NCI-H146 (cell line): ENCODE data around the gene ZAP70.
"Not testable (repeated sequence)": the region's sequence is repeated elsewhere in the genome, so short reads cannot be mapped to it uniquely, and the experiment has no call there.

Source experiments
- DNase-seq: peaks from one replicate; lab custom pipeline; 2025; lab: John Stamatoyannopoulos, UW

Gene ZAP70

DNA sequence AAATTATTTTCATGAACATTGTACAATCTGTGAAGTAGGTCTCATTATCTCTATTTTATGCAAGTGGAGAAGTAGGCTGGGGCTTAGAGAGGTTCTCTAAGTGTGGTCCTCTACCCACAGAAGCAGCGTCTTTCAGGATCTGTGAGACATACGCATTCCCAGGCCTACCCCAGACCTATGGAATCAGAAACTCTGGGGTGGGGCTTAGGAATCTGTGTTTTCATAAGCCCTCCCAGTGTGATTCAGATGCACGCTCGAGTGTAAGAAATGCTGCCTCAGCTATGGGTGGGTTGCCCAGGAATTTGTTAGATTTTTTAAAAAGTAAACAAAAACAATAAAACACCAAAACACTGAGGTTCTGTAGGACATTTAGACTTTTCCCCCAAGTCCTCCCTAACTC lies 14.8 kb upstream of the ZAP70 start:
- DNase-seq: no peak

DNA sequence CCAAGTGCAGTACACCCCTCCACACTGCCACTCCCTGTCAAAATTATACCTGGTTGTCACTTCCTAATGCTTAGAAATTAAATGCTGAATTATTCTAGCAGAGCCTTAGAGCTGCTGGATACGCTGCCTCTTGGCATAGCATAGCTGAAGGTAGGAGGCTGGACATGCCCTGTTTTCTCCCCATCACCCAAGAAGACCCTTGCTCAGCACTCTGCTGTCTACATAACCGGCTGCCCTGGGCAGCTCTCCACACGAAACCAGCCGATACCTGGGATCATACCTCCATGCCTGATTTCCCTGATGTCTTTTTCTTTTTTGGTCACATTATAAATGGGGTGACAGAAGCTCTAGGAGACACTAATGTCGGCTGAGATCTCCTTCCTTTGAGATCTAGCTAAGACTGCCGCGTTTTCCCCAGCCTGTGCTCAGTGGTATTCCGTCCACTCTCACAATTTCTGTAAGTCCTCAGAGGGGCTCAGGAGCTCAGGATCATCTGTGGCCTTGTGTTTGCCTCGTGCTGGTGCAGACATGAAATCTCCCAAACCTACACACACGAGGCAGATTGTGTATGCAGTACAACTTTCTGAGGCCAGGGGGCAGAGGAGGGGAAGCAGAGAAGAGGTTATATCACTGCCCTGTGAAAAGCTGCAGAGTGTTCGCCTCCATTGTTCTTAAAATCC lies 13.5 kb upstream of the ZAP70 start:
- peak; percentile 67 for DNase-seq

DNA sequence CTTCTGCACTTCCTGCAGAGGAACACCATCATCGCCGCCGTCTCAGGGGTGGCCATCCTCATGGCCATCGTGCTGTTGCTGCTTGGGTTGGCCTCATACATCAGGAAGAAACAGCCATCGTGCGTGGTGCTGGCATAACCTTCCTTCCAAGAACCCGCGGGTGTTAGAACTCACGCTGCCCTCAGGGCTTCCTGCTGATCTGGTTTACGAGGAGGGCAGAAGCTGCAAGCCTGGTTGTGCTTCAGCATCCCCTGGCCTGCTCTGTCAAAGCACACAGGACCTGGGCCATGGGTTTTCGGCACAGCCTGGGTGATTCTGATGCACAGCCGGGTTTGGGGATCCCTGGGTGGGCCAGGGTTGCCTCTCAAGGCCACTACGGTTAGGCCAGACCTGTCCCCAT lies 12.2 kb upstream of the ZAP70 start:
- no peak for DNase-seq

DNA sequence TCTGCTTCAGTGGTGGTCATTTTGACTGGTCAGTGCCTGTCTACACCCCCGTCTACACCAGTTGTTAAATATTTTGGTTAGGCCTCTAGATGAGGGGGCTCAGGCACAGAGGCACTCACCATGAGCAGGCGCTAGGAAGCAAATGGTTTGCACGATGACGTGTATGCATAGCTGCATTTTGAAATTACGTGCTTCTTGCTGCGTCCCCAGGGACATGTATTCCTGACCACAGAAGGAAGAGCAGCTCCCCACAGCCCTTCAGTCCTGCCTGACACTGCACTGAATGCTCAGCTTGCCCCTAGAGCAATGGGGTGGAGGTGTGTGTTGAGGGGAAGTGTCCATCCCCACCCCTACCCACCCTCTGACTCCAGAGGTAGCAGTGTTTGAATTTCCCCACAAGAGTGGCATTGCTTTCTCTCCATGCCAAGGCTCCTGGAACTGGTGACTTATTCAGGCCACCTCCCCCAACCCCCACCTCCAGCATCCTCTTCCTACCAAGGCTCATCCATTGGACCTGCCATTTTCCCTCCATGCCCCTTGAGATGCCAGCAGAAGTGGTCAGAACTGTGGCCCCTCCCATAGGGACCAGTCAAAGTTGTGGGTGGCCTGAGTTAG lies 11.4 kb upstream of the ZAP70 start:
- no peak for DNase-seq

DNA sequence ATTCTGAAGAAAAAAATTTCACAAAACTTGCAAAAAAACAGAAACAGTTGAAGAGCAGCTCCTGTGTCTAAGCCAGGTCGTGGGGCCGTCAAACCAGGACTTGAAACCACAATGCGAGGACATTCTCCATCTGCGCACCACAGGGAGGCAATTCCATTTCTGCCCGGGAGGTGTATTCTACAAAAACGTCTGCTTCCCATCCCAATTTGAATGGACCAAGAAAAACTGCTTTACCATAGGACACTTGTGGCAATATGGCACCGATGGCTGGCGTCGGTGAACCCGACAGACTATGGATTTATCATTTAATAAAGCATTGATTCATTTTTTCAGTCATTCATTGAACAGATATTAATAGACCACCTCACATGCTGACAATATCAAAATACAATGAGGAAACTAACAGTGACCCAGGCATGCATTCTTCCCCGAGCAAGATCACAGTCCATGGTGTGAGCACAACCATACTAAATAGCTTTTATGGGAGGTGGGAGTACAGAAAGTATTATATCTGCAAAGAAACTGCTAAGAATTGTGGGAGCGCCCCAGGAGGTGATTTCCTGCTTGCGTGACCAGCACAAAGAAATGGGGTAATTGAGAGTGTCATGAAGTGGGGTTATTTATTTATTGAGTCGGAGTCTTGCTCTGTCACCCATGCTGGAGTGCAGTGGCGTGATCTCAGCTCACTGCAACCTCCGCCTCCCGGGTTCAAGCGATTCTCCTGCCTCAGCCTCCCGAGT lies 10.5 kb upstream of the ZAP70 start:
- DNase-seq: peak; percentile 61

DNA sequence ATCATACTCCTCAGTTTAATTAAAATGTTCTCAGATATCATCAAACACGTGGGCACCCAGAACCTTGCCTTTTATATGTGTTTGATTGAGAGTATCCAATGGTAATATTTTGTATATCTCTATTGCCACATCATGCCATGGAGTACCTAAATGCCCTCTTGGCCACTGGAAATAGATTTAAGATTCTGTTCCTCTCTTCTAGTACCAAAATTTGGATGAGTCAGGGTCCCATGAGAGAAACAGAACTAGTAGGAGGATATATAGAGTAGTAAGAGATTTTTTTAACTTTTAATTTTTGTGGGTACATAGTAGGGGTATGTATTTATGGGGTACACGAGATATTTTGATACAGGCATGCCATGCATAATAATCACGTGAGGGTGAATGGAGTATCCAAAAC lies 9.6 kb upstream of the ZAP70 start:
- no peak for DNase-seq

DNA sequence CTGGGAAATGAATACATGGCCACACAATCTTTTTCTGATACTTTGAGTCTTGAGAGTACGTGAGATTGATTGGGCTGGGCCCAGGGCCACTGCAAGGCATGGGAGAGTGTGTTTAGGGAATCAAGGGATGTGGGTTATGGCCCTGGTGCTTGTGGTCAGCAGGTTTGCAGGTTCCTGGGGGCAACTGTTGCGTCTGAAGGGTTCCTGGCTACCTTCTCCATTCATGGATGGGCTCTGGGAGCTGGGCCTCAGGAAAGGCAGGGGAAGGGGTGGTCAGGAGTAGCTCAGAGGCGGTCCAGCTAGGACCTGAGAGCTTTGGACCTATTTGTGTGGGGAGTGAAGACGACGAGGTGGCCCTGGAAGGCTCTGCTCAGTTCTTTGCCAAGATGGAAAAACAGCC lies 8.4 kb upstream of the ZAP70 start:
- DNase-seq: no peak

DNA sequence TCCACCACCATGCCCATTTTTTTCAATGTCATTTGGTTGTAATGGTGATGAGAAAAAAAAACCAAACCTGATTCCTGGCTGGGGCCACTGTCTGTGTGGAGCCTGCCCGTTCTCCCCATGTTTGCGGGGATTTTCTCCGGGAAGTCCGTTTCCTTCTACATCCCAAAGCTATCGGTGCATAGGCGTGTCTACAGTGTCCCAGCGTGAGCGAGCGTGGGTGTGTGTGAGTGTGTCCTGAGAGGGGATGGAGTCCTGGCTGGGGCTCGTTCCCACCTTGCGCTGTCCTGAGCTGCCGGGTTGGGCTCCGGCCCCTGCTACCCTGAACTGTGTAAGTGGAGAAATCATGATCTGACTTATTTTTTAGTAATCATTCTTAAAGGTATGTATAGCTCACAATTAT lies 7.3 kb upstream of the ZAP70 start:
- no peak for DNase-seq

DNA sequence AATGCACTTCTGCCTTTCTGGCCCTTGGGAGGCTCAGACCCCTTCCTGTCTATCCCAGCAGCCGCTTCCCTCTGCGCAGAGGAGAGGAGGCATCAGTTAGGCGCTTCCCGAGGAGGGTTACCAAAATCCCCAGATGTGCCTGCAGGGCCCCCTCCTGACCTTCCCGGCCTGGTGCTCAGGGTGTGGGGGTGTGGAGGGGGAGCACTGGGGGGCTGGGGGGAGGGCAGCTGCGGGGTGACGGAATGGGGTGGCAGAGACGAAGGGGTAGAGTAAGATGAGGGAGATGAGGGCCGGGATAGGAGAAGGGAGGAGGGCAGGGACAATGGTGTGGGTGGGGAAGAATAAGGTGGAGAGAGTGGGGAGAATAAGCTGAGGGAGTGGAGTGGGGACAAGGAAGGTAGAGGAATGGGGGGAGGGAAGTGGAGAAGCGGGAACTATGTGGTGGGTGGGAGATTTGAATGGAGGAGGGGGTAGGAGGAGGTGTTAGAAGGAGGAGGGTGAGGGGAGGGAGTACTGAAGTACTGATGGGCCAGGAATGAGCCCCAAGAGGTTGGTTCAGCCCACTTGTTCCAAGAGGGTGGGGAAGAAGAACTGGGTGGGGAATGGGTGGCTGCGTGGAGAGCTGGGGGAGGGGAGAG lies 6.5 kb upstream of the ZAP70 start:
- no peak for DNase-seq

DNA sequence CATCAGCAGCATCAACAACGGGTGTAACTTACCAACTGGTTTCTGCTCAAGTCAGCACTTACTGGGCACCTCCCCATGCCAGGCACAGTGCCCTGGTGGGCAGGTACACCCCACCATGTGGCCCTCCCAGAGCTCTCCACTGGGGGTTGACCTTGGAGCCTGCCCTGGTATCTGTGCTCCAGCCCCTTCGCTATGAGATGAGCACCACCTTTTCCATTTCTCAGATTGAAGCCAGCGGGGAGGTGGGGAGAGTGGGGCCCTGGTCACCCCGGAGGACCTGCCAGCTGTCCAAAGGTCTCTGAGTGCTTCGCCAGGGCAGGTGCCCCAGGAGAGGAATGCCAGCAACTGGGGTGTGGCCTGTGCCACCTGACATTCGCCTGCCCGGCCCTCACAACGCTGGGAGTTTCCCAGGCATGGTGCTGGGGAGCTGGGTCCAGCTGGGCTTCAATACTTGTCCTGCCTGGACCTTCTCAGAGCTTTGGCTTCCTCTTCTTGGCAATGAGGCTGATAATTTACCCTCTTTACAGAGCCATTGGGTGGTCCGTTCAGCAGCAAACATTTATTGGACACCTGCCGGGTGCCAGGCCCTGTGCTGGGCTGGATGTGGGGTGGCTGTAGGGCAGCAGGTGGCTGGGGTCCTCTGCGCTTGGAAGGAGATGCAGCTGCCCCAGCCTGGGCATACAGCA lies 5.9 kb upstream of the ZAP70 start:
- DNase-seq: no peak

DNA sequence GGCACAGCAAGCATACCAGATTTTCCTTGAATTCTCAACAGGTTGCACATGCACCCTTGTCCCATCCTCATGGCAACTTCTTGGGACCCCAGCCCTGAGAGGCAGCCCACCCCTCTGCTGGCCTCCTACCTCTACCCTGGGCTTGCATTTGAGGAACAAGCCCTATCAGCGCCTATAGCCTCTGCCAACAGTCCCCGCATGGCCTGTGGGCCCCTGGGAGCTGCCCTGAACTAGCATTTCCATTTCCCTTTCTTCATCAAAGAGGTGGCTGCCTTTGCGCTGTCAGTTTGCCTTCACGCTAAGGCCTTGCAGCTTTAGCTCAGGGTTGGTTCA lies 5.4 kb upstream of the ZAP70 start:
- no peak for DNase-seq

DNA sequence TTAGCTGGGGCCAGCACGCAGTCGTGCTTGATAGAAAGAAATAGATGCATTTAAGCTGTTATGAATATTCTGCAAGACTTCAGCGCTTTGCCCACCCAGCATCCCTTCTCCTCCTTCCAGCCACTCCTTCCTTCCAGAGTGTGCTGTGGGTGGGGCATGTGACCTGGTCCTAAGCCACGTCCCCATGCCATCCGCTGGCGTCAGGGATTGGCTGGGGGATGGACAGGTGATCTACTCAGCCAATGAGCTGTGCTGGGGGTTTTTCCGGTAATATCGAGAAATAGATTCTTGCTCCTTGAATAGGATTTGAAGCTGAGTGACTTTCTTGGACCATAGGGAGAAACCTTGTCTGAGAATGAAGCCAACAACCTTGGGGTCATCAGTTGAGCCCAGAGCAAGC lies 4.8 kb upstream of the ZAP70 start:
- no peak for DNase-seq

DNA sequence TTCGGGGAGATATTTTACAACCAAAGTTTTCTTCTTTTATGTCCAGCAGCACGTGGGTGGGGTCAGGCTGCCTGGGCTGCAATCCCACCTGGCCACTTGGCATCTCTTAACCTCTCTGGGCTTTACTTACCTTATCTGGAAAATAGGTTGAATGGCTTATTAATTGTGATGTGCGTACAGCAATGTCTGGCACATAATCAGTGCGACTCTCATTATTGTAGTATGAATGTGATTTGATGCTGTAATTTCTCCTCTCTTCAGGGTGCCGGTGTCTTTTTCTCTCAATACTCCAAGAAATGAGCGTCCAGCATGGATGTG lies 2.0 kb upstream of the ZAP70 start:
- no peak for DNase-seq

DNA sequence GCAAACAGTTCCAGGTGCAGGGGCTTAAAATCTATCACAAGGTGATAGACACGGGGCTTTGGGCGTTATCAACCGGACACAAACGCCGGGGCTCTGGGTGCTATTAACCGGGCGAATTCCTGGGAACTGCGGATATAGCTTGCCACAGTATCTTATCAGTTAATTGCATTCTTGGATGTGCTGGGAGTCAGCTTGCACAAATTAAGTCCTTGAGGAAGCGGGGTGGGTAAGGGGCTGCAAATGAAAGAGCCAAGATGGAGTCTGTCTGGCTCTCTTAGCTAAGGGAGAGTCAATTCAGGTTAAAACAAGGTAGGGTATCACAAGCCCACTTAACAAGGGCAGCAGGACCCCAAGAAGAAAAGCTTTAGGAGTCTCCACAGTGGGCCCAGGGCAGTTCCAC lies 1.2 kb upstream of the ZAP70 start:
- DNase-seq: not testable (repeated sequence)

DNA sequence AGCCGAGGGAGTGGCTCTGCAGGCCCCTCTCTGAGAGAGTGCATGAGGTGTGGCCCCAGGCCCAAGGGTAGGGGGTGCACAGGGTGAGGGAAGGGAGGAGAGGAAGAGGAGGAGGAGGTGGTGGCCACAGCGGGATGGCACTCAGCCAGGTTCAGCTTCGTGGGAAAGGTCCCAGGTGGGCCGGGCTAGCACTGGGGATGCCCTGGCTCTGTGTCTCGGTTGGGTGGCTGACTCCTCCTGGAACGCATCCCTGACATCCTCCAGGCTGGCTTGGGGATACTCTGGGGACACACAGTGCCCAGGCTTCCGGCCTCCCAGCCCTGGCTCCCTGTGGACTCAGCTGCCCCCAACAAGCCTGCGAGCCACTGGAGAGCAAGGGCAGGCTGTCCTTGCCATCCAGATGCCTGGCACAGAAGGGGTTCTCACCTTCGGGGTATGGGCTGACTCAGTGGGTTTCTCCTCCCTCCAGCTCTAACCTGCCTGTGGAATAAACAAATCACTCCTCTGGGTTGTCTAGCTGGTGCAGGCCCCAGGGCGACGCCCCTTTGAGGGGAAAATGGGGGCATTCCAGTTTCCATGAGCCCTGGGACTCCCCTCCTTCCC lies 582 bp upstream of the ZAP70 start:
- DNase-seq: no peak

DNA sequence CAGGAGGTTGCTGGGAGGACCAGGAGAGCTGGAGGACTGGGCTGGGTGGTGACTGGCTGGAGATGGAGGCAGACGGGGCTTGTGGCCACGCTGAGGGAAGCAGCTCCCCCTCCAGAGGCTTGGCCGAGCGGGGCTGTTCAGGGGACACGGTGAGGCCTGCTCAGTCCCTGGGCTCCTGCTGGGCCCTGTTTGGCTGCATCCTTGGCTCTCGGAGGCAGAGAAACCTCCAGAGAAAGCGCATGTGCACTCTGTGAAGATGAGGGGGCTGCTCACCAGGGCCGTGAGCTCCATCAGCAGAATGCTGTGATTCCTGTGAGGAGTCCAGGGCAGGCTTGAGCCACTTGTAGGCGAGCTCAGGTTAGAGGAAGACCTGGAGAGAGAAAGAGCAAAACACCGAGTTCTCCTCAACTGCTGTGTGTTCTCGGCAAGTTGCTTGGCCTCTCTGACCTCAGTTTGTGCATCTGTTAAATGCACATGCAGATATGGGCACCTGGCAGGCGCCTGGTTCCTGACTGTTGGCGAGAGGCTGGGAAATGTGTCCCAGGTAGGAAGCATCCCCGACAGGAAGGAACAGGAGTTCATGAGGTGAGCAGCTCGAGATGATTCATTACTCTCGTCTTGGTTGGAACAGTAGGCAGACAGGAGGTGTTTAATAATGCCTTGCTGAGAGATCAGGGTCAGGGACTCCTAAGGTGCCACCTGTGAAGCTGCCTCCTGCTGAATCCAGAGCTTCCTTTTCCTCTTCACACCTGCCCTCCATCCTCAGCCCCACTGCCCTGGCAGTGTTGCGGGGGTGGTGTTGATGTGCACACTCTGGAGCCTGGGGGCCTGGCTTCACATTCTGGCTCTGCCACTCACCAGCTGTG lies 941 bp downstream of the ZAP70 start:
- peak; percentile 40 for DNase-seq

DNA sequence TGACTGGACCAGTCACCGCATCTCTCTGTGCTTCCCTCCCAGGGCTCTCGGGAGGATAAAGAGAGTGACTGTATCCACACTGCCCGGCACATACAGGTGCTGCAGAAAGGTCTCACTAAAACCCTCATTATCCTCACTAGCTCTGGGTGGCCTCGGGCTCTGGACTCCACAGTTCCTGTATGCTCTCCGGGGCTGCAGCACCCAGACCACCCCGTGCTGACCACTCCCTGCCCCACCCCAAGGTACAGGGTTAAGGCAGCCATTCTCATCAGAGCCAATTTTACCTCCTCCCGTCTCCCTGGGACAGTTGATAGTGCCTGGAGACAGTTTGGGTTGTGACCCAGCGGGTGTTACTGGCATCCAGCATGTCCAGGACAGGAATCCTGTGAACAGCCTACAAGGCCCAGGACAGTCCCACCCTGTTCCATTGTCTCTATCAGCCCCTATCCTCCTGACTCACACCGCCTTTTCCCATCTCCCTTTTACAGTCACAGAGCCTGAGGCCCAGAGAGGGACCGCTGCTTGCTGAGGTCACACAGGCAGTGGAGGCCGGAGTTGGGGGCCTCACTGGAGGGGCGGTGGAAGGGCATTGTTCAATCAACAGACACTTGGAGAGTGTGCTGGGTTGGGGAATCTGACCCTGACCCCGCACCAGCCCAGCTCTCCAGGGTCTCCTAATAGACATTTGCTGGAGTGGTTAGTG lies 1.7 kb downstream of the ZAP70 start:
- no peak for DNase-seq

DNA sequence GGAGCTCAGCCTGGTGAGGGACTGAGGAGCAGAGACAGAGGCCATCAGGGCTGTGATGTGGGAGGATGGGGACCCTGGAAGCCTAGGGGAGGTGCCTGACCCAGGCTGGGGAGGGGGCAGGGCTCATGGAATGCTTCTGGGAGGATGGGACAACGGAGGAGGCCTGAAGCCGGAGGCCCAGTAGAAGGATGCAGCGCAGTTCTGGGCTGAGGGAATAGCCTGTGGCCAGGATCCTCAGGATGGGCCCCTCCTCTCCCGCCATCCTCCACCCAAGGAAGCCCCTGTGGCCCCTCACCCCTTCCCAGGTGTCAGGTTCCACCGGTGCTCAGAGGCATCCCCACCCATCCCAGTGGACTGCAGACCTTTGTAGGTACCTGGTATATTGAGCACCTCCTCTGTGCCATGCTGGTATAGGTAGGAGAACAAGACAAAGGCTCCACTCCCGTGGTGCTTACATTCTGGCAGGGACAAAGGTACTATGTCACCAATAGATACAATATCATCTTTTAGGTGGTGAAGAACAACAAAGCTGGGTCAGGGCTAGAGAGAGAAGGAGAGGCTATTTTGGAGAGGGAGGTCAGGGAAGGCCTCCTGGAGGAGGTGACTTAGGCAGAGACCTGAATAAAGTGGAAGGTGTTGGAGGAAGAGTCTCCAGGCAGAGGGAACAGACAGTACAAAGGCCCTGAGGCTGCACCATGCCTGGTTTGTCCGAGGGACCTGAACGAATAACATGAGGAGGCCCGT lies 2.7 kb downstream of the ZAP70 start:
- no peak for DNase-seq

DNA sequence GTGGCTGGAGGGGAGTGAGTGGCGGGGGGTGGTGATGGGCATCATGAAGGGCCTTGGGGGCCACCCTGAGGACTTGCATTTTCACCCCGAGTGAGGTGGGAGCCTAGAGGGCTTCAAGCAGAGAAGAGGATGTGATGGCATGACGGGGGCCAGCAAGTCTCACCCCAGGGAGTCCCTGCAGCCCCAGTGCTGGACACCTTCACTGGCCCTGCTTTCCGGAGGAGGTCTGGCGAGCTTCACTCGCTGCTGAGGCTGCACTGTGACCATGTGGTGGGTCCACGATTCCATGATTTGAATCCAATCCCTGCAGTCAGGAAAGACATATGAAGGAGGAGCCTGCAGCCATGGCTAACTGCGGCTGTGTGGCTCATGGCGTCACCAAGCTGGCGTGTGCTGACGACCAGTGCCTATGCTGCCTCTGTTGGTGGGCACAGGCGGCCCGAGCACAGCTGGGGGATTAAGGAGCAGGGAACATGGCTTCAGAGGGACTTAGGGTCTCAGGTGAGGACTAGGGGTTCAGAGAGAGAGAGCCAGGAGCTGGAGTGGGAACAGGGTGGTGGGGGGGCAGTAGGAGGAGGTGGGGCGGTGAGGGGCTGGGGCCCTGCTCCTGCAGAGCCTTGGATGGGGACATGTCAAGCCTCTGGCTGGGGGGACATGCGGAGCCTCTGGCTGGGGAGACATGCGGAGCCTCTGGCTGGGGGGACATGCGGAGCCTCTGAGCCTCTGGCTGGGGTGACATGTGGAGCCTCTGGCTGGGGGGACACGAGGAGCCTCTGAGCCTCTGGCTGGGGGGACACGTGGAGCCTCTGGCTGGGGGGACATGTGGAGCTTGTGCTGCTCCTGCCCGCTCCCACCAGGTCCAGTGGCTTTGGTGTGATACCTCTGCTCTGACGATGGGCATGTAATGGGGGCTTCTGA lies 3.6 kb downstream of the ZAP70 start:
- DNase-seq: no peak
